Upper lobe of left lung (tissue), 6 donors: Measurements from ENCODE around the gene CRELD2. TPM values are rescaled to one million over a fixed set of nuclear protein-coding genes. Genes with fewer than 3 reads are reported as not detected.

Source experiments
- ATAC-seq, 2 donors: fragments of 200-7000 bp; cut with Tn5 transposase; one replicate each; pipeline ENCODE4 v1.9.1; 2022; ENCODE audit warnings: mild to moderate bottlenecking in 2 of 2, moderate library complexity in 2 of 2; ENCODE audit not compliant: low FRiP score in 2 of 2
- DNase-seq, 2 donors: peaks; one replicate each; pipeline ENCODE4 v3.0.0-alpha.2; 2019 to 2020
- H3K27ac ChIP-seq, 4 donors: fragments of 200-600 bp; sonication (generic); one replicate each; pipeline ENCODE4 v1.5.1; 2016 to 2019
- H3K27me3 ChIP-seq, 4 donors: fragments of 200-600 bp; sonication (generic); one replicate each; pipeline ENCODE4 v1.5.1; 2017 to 2019
- H3K36me3 ChIP-seq, 4 donors: fragments of 200-600 bp; sonication (generic); one replicate each; pipeline ENCODE4 v1.5.1; 2016 to 2019
- H3K4me1 ChIP-seq, 4 donors: fragments of 200-600 bp; sonication (generic); one replicate each; pipeline ENCODE4 v1.5.1; 2018 to 2019
- H3K4me3 ChIP-seq, 4 donors: fragments of 200-600 bp; sonication (generic); one replicate each; pipeline ENCODE4 v1.5.1; 2017 to 2019; ENCODE audit warnings: mild to moderate bottlenecking in 2 of 4, moderate library complexity in 1 of 4
- H3K9me3 ChIP-seq, 4 donors: fragments of 200-600 bp; sonication (generic); one replicate each; pipeline ENCODE4 v1.5.1; 2018 to 2019
- CTCF ChIP-seq, 6 experiments: fragments of 450-650 bp in 4 of 6; fragments of 200-600 bp in 2 of 6; sonication (generic) in 2 of 6; IDR thresholded peaks; one replicate each; pipeline ENCODE4 v1.5.1; 2016 to 2019; ENCODE audit warnings: antibody characterized with exemption in 6 of 6
- EP300 ChIP-seq, 4 donors: sonication (generic); formaldehyde crosslinking; IDR thresholded peaks; one replicate each; pipeline ENCODE4 v1.5.1; 2017; ENCODE audit warnings: antibody characterized with exemption in 4 of 4, control low read depth in 2 of 4
- POLR2A ChIP-seq, 4 donors: fragments of 450-650 bp; IDR thresholded peaks; one replicate each; pipeline ENCODE4 v1.5.1; 2016 to 2017; ENCODE audit warnings: antibody characterized with exemption in 4 of 4, mild to moderate bottlenecking in 2 of 4
- POLR2AphosphoS5 ChIP-seq, 2 donors: sonication (generic); formaldehyde crosslinking; IDR thresholded peaks; one replicate each; pipeline ENCODE4 v1.5.1; 2017; ENCODE audit warnings: antibody characterized with exemption in 2 of 2
- WGBS, 2 donors: methylation state at CpG; one replicate each; pipeline ENCODE4 v1.1.5; 2017 to 2018; 5-methylcytosine and 5-hydroxymethylcytosine counted together
- total RNA-seq, 6 donors: library from RNA; depleted of rRNA in 4 of 6; stranded (reverse); fragments of >200 nt in 4 of 6; gene quantifications; one replicate each; pipeline versions ENCODE4 v1.1.0 to v1.2.1, GENCODE V29; 2016 to 2021
- donor health status: DM: no; HTN: no; CAD: no; lungs with moderate emphysema.
- donor health status: DM: no; HTN: yes; CAD: no; lungs with severe emphysema.

The CRELD2 gene
- total RNA-seq, 6 donors from 2014 or later, result 31.2 to 72.6 (median 46.9) TPM

- no peak overlapping the region for H3K4me3 ChIP-seq
- peaks cover 0 to 78% (median 54%) of the 10 kb centered on the region in 4 donors for H3K36me3 ChIP-seq
- TF ChIP-seq EP300 (IDR thresholded peaks at IDR 0.05), result no peak
- no peak for TF ChIP-seq POLR2AphosphoS5 (IDR thresholded peaks at IDR 0.05)
- TF ChIP-seq CTCF (IDR thresholded peaks at IDR 0.05), result no peak
- no peak for TF ChIP-seq POLR2A (IDR thresholded peaks at IDR 0.05)
- H3K27me3 ChIP-seq, result no peaks in the 10 kb centered on the region
- ATAC-seq, result no peak
- no peaks in the 10 kb centered on the region for H3K4me1 ChIP-seq
- DNase-seq, result peak in 1 of 2 donors; percentile 68
- no peak overlapping the region for H3K27ac ChIP-seq
- 95 to 97% methylated on average over 21 to 23 of the region's 23 CpGs for WGBS, 2 donors
- H3K9me3 ChIP-seq, result no peaks in the 10 kb centered on the region
These were observed 8.8 kb upstream of the CRELD2 start for GRCh38 chr22:49909476-49910205.

DNA sequence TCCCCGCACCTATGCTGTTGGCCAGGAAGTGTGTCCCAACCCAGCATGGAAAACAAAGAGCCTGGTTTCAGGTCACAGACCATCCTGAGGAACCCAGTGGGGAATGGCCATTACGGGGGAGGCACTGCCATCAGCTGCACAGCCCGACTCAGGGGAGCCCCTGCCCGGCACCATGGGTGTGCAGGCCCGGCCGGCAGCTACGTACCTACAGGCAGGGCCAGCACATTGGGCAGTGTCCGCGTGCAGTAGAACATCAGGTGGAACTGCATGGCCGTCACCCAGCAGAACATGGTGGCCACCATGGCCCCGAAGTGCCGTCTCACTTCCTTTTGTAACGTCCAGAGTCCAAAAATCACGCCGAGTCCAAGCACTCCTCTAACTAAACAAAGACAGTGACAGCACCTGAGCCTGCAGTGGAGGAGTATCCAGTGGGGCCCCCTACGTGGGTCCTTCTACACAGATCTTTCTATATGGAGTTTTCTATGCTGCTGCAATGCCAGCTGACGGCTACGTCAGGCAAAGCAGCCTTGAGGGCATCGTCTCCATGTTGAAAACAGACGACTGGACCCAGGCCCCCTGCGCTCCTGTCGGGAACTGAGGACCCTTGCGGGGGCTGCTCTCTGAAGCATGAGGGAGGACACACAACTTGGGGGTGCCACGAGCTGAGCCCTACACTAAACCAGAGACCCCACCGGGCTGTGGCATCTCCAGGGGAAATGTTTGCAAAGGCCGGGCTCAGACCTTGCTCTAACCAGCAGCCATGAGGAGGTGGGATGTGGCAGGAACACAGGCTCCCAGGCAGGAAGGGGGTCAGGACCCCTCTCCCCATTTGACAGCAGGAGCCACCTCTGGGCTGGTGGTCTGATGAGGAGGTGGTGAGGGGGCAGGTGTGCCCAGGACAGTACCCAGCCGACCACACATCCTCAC lies 7.9 kb upstream of the CRELD2 start:
- TF ChIP-seq POLR2A (IDR thresholded peaks at IDR 0.05) (no peak), EP300 (IDR thresholded peaks at IDR 0.05) (no peak), POLR2AphosphoS5 (IDR thresholded peaks at IDR 0.05) (no peak), CTCF (IDR thresholded peaks at IDR 0.05) (no peak)
- peaks cover 0 to 76% (median 50%) of the 10 kb centered on the region in 4 donors for H3K36me3 ChIP-seq
- H3K4me1 ChIP-seq, result no peaks in the 10 kb centered on the region
- DNase-seq (peak in 1 of 2 donors; percentile 61), ATAC-seq (no peak)
- WGBS, 2 donors, result 93% methylated on average over 11 to 27 of the region's 27 CpGs
- no peaks in the 10 kb centered on the region for H3K27me3 ChIP-seq
- no peak overlapping the region for H3K4me3 ChIP-seq
- no peak overlapping the region for H3K27ac ChIP-seq
- no peaks in the 10 kb centered on the region for H3K9me3 ChIP-seq

- WGBS, 2 donors, result 92 to 96% methylated on average over 27 to 30 of the region's 30 CpGs
- ATAC-seq (no peak), DNase-seq (peak in 1 of 2 donors; percentile 51)
- TF ChIP-seq POLR2A (IDR thresholded peaks at IDR 0.05) (no peak), CTCF (IDR thresholded peaks at IDR 0.05) (no peak), EP300 (IDR thresholded peaks at IDR 0.05) (no peak), POLR2AphosphoS5 (IDR thresholded peaks at IDR 0.05) (no peak)
- H3K27me3 ChIP-seq, result no peaks in the 10 kb centered on the region
- H3K9me3 ChIP-seq, result no peaks in the 10 kb centered on the region
- H3K36me3 ChIP-seq, result peaks cover 0 to 60% (median 40%) of the 10 kb centered on the region in 4 donors
- H3K27ac ChIP-seq, result no peak overlapping the region
- peaks cover 4 to 9% (median 5%) of the 10 kb centered on the region in 4 donors for H3K4me1 ChIP-seq
- no peak overlapping the region for H3K4me3 ChIP-seq
These were observed 6.4 kb upstream of the CRELD2 start for GRCh38 chr22:49911881-49912625.

DNA sequence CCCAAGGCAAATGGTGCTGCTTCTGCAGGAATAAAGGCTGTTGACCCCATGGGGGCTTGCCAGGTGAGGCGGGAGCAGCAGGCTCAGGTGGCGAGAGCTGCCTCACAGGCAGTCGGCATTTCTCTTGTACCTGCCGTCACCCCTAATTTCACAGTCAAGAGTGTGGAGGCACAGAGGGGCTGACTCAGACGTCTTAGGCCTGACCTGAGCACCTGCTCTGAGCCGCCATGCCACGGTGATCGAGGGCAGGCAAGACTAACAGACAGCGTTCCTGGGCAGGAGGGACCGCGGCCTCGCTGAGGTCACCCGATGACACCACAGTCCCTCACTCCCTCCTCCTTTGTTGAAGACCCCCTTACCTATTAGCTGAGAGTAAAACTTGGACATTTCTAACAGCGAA lies 5.4 kb upstream of the CRELD2 start:
- no peaks in the 10 kb centered on the region for H3K9me3 ChIP-seq
- DNase-seq (peak in 1 of 2 donors; percentile 54), ATAC-seq (no peak)
- 93 to 97% methylated on average over 10 to 14 of the region's 14 CpGs for WGBS, 2 donors
- H3K4me3 ChIP-seq, result no peak overlapping the region
- no peaks in the 10 kb centered on the region for H3K27me3 ChIP-seq
- no peak for TF ChIP-seq POLR2A (IDR thresholded peaks at IDR 0.05)
- no peak for TF ChIP-seq EP300 (IDR thresholded peaks at IDR 0.05)
- no peak for TF ChIP-seq POLR2AphosphoS5 (IDR thresholded peaks at IDR 0.05)
- no peak for TF ChIP-seq CTCF (IDR thresholded peaks at IDR 0.05)
- no peak overlapping the region for H3K27ac ChIP-seq
- H3K36me3 ChIP-seq, result peaks cover 0 to 50% (median 31%) of the 10 kb centered on the region in 4 donors
- peaks cover 8 to 17% (median 10%) of the 10 kb centered on the region in 4 donors for H3K4me1 ChIP-seq
